Chondrocyte (in vitro differentiated cells): ENCODE measurements around the gene RSPH6A. TPM values are rescaled to one million over a fixed set of nuclear protein-coding genes. Genes with fewer than 3 reads are reported as not detected.

Source experiments
- DNase-seq: peaks from one replicate; pipeline ENCODE4 v3.0.0; 2021; ENCODE audit warnings: mixed read lengths, low spot score
- H3K27ac Mint-ChIP-seq: one replicate; pipeline ENCODE4 v1.8.0; 2021; ENCODE audit warnings: mild to moderate bottlenecking, moderate library complexity, mixed read lengths; ENCODE audit not compliant: unreplicated experiment
- H3K27me3 Mint-ChIP-seq: 2 replicates; pipeline ENCODE4 v1.8.0; 2021; ENCODE audit warnings: low read depth, mixed read lengths
- H3K36me3 Mint-ChIP-seq: 2 replicates; pipeline ENCODE4 v1.8.0; 2021; ENCODE audit warnings: low read depth, mixed read lengths
- H3K4me1 Mint-ChIP-seq: 2 replicates; pipeline ENCODE4 v1.8.0; 2021; ENCODE audit warnings: low read depth, mild to moderate bottlenecking, mixed read lengths
- H3K4me3 Mint-ChIP-seq: one replicate; pipeline ENCODE4 v1.8.0; 2021; ENCODE audit warnings: mild to moderate bottlenecking, moderate library complexity, mixed read lengths; ENCODE audit not compliant: unreplicated experiment
- H3K9me3 Mint-ChIP-seq: 2 replicates; pipeline ENCODE4 v1.8.0; 2021; ENCODE audit warnings: low read depth, mixed read lengths
- total RNA-seq: library from RNA; stranded (reverse); gene quantifications from 3 replicates; pipeline ENCODE4 v1.2.1, GENCODE V29; 2021
- TF ChIP-seq, protein P1 (sequence below): fragments of 200-600 bp; sonication (generic); IDR thresholded peaks from 2 replicates; pipeline ENCODE4 v1.5.0; 2021; ENCODE audit warnings: antibody characterized with exemption, mild to moderate bottlenecking, moderate library complexity

RSPH6A gene
- total RNA-seq, 1 donor from 2014 or later = 0.15 TPM

DNA sequence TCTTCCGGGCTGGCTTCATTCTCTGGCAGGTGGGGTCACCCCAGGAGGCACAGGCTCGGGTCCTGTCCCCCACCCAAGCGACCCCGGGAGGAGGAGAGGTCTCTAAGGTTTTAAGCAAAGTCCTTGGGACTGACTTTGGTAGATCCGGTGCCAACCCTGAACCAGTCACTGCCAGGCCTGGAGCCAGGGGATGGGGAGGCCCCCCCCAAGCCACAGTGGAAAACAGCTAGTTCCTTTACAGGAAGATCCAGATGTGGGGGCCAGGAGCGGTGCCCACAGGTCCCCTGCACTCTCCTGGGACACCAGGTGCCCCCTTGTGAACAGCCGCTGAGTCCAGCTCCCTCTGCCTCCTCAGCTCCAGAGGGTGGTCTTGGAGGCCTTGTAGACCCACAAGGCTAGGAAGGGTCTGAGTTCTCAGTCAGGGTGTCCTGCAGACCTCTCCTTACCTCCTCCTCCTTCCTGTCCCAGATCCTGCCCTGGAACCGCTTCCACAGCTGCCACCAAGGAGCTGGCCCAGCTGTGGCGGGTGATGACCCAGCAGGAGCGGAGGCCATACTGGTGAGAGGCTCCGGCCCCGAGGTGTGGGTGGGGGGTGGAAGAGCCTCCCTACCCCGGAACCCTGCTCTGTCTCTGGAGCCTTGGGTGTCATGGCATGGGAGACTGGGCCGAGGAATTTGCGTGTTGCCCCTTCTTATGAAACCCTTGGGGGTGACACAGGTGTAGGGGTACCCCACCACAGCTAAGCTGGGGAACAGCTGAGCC is 52.1 kb downstream of the RSPH6A start:
- Mint-ChIP-seq H3K4me1 (peaks cover 18% of the 10 kb centered on the region), H3K27me3 (no peaks in the 10 kb centered on the region), H3K27ac (no peak overlapping the region), H3K9me3 (no peaks in the 10 kb centered on the region), H3K36me3 (no peaks in the 10 kb centered on the region), H3K4me3 (no peak overlapping the region)
- DNase-seq = no peak
- TF ChIP-seq, protein P1, sequence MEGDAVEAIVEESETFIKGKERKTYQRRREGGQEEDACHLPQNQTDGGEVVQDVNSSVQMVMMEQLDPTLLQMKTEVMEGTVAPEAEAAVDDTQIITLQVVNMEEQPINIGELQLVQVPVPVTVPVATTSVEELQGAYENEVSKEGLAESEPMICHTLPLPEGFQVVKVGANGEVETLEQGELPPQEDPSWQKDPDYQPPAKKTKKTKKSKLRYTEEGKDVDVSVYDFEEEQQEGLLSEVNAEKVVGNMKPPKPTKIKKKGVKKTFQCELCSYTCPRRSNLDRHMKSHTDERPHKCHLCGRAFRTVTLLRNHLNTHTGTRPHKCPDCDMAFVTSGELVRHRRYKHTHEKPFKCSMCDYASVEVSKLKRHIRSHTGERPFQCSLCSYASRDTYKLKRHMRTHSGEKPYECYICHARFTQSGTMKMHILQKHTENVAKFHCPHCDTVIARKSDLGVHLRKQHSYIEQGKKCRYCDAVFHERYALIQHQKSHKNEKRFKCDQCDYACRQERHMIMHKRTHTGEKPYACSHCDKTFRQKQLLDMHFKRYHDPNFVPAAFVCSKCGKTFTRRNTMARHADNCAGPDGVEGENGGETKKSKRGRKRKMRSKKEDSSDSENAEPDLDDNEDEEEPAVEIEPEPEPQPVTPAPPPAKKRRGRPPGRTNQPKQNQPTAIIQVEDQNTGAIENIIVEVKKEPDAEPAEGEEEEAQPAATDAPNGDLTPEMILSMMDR = no peak

DNA sequence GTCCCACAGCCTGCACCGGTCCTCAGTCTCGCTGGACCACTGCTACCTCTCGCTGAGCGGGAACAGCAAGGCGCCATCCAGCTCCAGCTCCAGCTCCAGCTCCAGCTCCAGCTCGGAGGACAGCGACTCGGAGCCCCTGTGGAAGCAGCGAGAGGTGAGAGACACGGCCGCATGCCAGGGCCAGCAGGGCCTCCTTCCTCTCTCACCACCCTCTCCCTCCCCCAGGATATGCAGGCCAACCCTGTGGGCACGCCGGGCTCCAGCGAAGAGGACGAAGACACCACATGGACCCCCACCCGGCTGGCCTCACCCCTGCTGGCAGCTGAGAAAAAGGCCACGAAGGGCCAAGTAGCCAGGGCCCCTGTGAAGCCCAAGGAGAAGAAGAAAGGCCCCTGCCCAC is 53.4 kb downstream of the RSPH6A start:
- H3K36me3 Mint-ChIP-seq = no peaks in the 10 kb centered on the region
- no peaks in the 10 kb centered on the region for H3K27me3 Mint-ChIP-seq
- no peak overlapping the region for H3K4me3 Mint-ChIP-seq
- no peaks in the 10 kb centered on the region for H3K9me3 Mint-ChIP-seq
- no peak overlapping the region for H3K27ac Mint-ChIP-seq
- no peak for DNase-seq
- TF ChIP-seq, protein P1 = no peak
- H3K4me1 Mint-ChIP-seq = peaks cover 18% of the 10 kb centered on the region

DNA sequence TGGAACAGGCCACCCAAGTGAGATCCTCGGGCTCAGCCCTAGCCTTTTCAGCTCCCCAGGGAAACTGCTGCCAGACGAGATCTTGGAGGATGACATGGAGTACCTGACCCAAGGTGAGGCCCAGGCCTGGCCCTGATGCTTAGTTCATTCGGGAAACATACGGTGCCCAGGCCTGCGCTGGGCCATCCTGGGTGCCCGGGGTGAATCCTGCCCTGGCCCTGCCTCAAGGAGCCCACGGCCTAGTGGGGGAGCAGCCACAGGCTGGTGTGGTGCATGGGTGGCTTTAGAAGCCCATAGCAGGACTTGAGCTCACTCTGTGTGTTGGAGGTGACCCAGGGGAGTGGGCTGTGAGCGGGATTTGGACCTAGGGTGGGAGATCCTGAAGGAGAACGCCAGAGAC is 56.2 kb downstream of the RSPH6A start:
- Mint-ChIP-seq H3K27ac (no peak overlapping the region), H3K9me3 (no peaks in the 10 kb centered on the region), H3K4me3 (no peak overlapping the region), H3K36me3 (no peaks in the 10 kb centered on the region), H3K4me1 (no peaks in the 10 kb centered on the region), H3K27me3 (no peaks in the 10 kb centered on the region)
- no peak for DNase-seq
- TF ChIP-seq, protein P1 = no peak

DNA sequence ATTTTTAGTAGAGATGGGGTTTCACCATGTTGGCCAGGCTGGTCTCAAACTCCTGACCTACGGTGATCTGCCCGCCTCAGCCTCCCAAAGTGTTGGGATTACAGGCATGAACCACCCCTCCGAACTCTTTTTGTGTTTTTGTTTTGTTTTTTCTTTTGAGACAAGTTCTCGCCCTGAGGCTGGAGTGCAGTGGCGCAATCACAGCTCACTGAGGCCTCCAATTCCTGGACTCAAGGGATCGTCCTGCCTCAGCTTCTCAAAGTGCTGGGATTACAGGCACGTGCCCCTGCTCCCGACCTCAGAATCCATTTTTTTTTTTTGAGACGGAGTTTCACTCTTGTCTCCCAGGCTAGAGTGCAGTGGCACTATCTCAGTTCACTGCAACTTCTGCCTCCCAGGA is 57.4 kb downstream of the RSPH6A start:
- Mint-ChIP-seq H3K27me3 (no peaks in the 10 kb centered on the region), H3K9me3 (no peaks in the 10 kb centered on the region), H3K4me3 (no peak overlapping the region), H3K4me1 (no peaks in the 10 kb centered on the region), H3K36me3 (no peaks in the 10 kb centered on the region), H3K27ac (no peak overlapping the region)
- TF ChIP-seq, protein P1 = no peak
- DNase-seq = no peak

DNA sequence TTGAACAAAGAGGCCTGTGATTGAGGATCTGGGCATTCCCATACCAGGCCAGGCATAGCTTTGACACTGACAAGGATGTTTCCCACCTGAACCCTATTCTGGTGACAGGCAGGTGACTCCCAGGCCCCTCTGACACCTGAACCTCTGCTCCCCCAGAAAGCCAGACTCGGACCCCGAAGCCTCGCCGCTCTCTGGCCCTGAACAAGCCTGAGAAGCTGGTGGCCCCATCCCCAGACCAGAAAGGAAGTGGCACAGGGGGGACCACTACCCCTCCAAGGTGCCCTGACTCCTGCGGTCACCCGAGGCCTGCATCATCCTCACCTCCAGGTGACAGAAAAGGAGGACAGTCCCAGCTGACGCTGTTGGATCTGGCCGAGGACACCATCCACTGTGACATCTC is 60.8 kb downstream of the RSPH6A start:
- Mint-ChIP-seq H3K36me3 (no peaks in the 10 kb centered on the region), H3K4me1 (no peaks in the 10 kb centered on the region), H3K9me3 (no peaks in the 10 kb centered on the region), H3K27ac (no peak overlapping the region), H3K27me3 (no peaks in the 10 kb centered on the region), H3K4me3 (no peak overlapping the region)
- TF ChIP-seq, protein P1 = no peak
- no peak for DNase-seq
